HepG2 (cell line): Measurements from ENCODE around the gene PXT1. TPM values are rescaled to one million over a fixed set of nuclear protein-coding genes. Genes with fewer than 3 reads are reported as not detected.

Experiments used
- ARID2 ChIP-seq: sonication (generic); formaldehyde crosslinking; IDR thresholded peaks from 2 replicates; pipeline ENCODE4 v1.8.1; 2022; ENCODE audit warnings: mild to moderate bottlenecking, missing genetic modification reagents, borderline replicate concordance
- ATF1 ChIP-seq: IDR thresholded peaks from 2 replicates; pipeline ENCODE4 v1.6.1; 2016; ENCODE audit warnings: mild to moderate bottlenecking, control low read depth
- CEBPB ChIP-seq: IDR thresholded peaks from 2 replicates; pipeline ENCODE4 v1.6.1; 2011; ENCODE audit warnings: low read depth, low read length, improper control_type of control experiment, borderline replicate concordance
- CHD2 ChIP-seq: IDR thresholded peaks from 2 replicates; pipeline ENCODE4 v1.6.1; 2011; ENCODE audit warnings: low read depth, low read length, improper control_type of control experiment
- DPF2 ChIP-seq: sonication (generic); formaldehyde crosslinking; IDR thresholded peaks from 2 replicates; pipeline ENCODE4 v1.4.0; 2020; ENCODE audit warnings: mild to moderate bottlenecking, low read depth, missing genetic modification reagents, borderline replicate concordance
- FIP1L1 ChIP-seq: fragments of 200-400 bp; formaldehyde crosslinking; IDR thresholded peaks from 2 replicates; pipeline ENCODE4 v1.6.1; 2018; ENCODE audit warnings: low read depth, mild to moderate bottlenecking, low read length, moderate library complexity, borderline replicate concordance; ENCODE audit not compliant: insufficient read depth
- HNF4G ChIP-seq, 2 experiments: sonication (generic) in 1 of 2; formaldehyde crosslinking in 1 of 2; IDR thresholded peaks; 2 replicates each; pipeline versions ENCODE4 v1.4.0 to v1.6.1; 2011 to 2020; ENCODE audit warnings: borderline replicate concordance in 2 of 2, low read depth in 2 of 2, mild to moderate bottlenecking in 2 of 2, low read length in 1 of 2, missing genetic modification reagents in 1 of 2, moderate library complexity in 1 of 2
- JUN ChIP-seq: sonication (generic); formaldehyde crosslinking; IDR thresholded peaks from 2 replicates; pipeline ENCODE4 v1.4.0; 2020; ENCODE audit warnings: mild to moderate bottlenecking, missing genetic modification reagents
- NR2F1 ChIP-seq, 2 experiments: fragments of 450-650 bp in 1 of 2; formaldehyde crosslinking in 1 of 2; IDR thresholded peaks; 2 replicates each; pipeline versions ENCODE4 v1.5.0 to v1.6.1; 2016 to 2020; ENCODE audit warnings: mild to moderate bottlenecking in 1 of 2, missing compliant biosample characterization in 1 of 2, missing genetic modification reagents in 1 of 2, moderate library complexity in 1 of 2
- NRL ChIP-seq: sonication (generic); formaldehyde crosslinking; IDR thresholded peaks from 2 replicates; pipeline ENCODE4 v1.5.0; 2020; ENCODE audit warnings: missing genetic modification reagents, mild to moderate bottlenecking, moderate library complexity, borderline replicate concordance
- RFX1 ChIP-seq: fragments of 450-650 bp; IDR thresholded peaks from 2 replicates; pipeline ENCODE4 v1.6.1; 2017
- RXRA ChIP-seq: sonication (generic); formaldehyde crosslinking; IDR thresholded peaks from 2 replicates; pipeline ENCODE4 v1.5.1; 2020; ENCODE audit warnings: missing genetic modification reagents
- SMARCC2 ChIP-seq: fragments of 450-650 bp; IDR thresholded peaks from 2 replicates; pipeline ENCODE4 v1.6.1; 2017; ENCODE audit warnings: antibody characterized with exemption, mild to moderate bottlenecking
- SOX5 ChIP-seq: IDR thresholded peaks from 2 replicates; pipeline ENCODE4 v1.6.1; 2016; ENCODE audit warnings: borderline replicate concordance
- ZC3H13 ChIP-seq: sonication (generic); formaldehyde crosslinking; IDR thresholded peaks from 2 replicates; pipeline ENCODE4 v1.8.1; 2023; ENCODE audit warnings: mild to moderate bottlenecking, missing genetic modification reagents, moderate library complexity
- ZEB1 ChIP-seq: IDR thresholded peaks from 2 replicates; pipeline ENCODE4 v1.6.1; 2012; ENCODE audit warnings: mild to moderate bottlenecking, low read depth, inconsistent platforms; ENCODE audit not compliant: insufficient replicate concordance
- ZFP37 ChIP-seq: sonication (generic); formaldehyde crosslinking; IDR thresholded peaks from 2 replicates; pipeline ENCODE4 v1.4.0; 2020; ENCODE audit warnings: missing genetic modification reagents, borderline replicate concordance
- ZFYVE20 ChIP-seq: sonication (generic); formaldehyde crosslinking; IDR thresholded peaks from 2 replicates; pipeline ENCODE4 v1.8.0; 2023; ENCODE audit warnings: low read depth, mild to moderate bottlenecking, moderate library complexity, missing genetic modification reagents, borderline replicate concordance
- ZMYM4 ChIP-seq: sonication (generic); formaldehyde crosslinking; IDR thresholded peaks from 2 replicates; pipeline ENCODE4 v1.8.1; 2023; ENCODE audit warnings: mild to moderate bottlenecking, missing genetic modification reagents
- ZNF30 ChIP-seq: sonication (generic); formaldehyde crosslinking; IDR thresholded peaks from 2 replicates; pipeline ENCODE4 v1.5.0; 2020; ENCODE audit warnings: mild to moderate bottlenecking, missing genetic modification reagents
- ZNF562 ChIP-seq: sonication (generic); formaldehyde crosslinking; IDR thresholded peaks from 2 replicates; pipeline ENCODE4 v1.8.0; 2022; ENCODE audit warnings: missing genetic modification reagents, borderline replicate concordance
- ZNF674 ChIP-seq: sonication (generic); formaldehyde crosslinking; IDR thresholded peaks from 2 replicates; pipeline ENCODE4 v1.5.0; 2020; ENCODE audit warnings: low read depth, mild to moderate bottlenecking, missing genetic modification reagents
- ZNF766 ChIP-seq: sonication (generic); formaldehyde crosslinking; IDR thresholded peaks from 2 replicates; pipeline ENCODE4 v1.5.0; 2020; ENCODE audit warnings: missing genetic modification reagents, borderline replicate concordance
- ZNF792 ChIP-seq: IDR thresholded peaks from 2 replicates; pipeline ENCODE4 v1.6.1; 2016
- ZSCAN5A ChIP-seq: sonication (generic); formaldehyde crosslinking; IDR thresholded peaks from 2 replicates; pipeline ENCODE4 v1.8.0; 2022; ENCODE audit warnings: mild to moderate bottlenecking, missing genetic modification reagents, borderline replicate concordance
- polyA plus RNA-seq, 8 experiments: library from polyadenylated mRNA; depleted of rRNA in 3 of 8; stranded (reverse) in 7 of 8; unstranded in 1 of 8; fragments of >200 nt; fragmentation: Illumina TruSeq in 4 of 8; extraction: Trizol in 4 of 8; gene quantifications; 2 replicates each; pipeline versions ENCODE4 v1.2.1 to v1.2.3, GENCODE V29; 2011 to 2016; ENCODE audit warnings: low read depth in 4 of 8, missing spikeins in 1 of 8, mixed read lengths in 1 of 8; ENCODE audit not compliant: insufficient read depth in 1 of 8
- total RNA-seq, 5 experiments: library from RNA; depleted of rRNA; stranded (reverse); fragments of >200 nt; fragmentation: Illumina TruSeq; extraction: Trizol; gene quantifications; 2 replicates each; pipeline ENCODE4 v1.2.3, GENCODE V29; 2016; ENCODE audit warnings: low read depth in 1 of 5
- TF ChIP-seq, protein P1 (sequence below): IDR thresholded peaks from 2 replicates; pipeline ENCODE4 v1.4.0; 2020; ENCODE audit warnings: mild to moderate bottlenecking, missing genetic modification reagents

PXT1 gene
- total and polyA plus RNA-seq, 2 of the 13 experiments (the other 11 are each of a cell fraction or from before 2014, with no cell fraction given), result 0.04 TPM; not detected in 1

DNA sequence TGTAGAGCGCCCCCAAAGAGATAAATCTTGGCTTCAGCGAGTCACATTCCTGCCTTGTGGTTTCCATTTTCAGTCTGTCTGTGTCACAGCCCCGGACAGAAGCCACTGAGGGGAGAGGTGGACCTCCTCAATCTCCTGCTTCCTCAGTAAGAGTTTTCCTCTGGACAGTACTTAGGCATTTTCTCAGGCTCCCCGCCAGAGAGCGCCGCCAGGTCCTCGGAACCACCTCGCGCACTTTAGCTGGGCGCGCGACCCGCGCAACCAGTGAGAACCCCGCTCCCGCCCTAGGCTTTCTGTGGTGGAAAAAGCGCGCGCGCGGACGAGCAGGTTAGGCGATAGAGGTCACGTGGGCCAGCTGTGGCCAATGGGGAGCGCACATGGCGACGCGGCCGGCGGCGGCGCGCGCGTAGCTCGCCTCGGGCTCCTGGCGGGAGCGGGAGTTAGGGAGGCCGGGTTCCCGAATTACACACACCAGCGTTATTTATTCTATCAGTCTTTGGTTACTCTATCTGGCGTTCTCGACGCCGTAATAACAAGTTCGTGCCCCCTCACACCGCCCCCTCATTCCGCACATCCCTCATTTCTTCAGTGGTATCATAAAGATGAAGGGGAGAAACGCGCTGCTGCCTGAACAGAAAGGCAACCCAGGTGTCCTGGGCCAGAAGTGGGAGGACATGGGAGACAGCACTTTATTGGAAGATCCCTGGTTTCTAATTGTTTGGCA lies 19.4 kb downstream of the PXT1 start (continued):
- TF ChIP-seq ZC3H13 (CRISPR knock-in tag) (peak; percentile 73; the same call in 1 of the 2 replicates), ZNF562 (no peak), ZFP37 (CRISPR knock-in tag) (no peak), ZNF792 (CRISPR knock-in tag) (peak; percentile 82), ZSCAN5A (CRISPR knock-in tag) (peak; percentile 77), ARID2 (peak; percentile 59; the same call in 1 of the 2 replicates), FIP1L1 (no peak), ZNF766 (CRISPR knock-in tag) (no peak), NR2F1 (CRISPR knock-in tag; IDR thresholded peaks at IDR 0.05) (peak in 1 of 2 experiments; percentile 18; a peak in 1 of 4 replicates), ZFYVE20 (no peak), RFX1 (no peak), JUN (CRISPR knock-in tag) (no peak), ZNF30 (CRISPR knock-in tag) (peak; percentile 88; the same call in 1 of the 2 replicates), ZEB1 (no peak), ATF1 (CRISPR knock-in tag) (peak; percentile 53; the same call in 1 of the 2 replicates), SMARCC2 (no peak), RXRA (CRISPR knock-in tag) (peak; percentile 69; the same call in 1 of the 2 replicates), CEBPB (no peak), HNF4G (IDR thresholded peaks at IDR 0.05; ENCODE audit: borderline replicate concordance, low read depth, low read length) (no peak), HNF4G (CRISPR knock-in tag; IDR thresholded peaks at IDR 0.05; ENCODE audit: borderline replicate concordance, low read depth) (no peak), ZNF674 (CRISPR knock-in tag) (no peak), CHD2 (no peak), ZMYM4 (peak; percentile 94), SOX5 (CRISPR knock-in tag) (peak; percentile 71), DPF2 (no peak), NRL (CRISPR knock-in tag) (peak; percentile 97; the same call in 1 of the 2 replicates)
- TF ChIP-seq, protein P1, sequence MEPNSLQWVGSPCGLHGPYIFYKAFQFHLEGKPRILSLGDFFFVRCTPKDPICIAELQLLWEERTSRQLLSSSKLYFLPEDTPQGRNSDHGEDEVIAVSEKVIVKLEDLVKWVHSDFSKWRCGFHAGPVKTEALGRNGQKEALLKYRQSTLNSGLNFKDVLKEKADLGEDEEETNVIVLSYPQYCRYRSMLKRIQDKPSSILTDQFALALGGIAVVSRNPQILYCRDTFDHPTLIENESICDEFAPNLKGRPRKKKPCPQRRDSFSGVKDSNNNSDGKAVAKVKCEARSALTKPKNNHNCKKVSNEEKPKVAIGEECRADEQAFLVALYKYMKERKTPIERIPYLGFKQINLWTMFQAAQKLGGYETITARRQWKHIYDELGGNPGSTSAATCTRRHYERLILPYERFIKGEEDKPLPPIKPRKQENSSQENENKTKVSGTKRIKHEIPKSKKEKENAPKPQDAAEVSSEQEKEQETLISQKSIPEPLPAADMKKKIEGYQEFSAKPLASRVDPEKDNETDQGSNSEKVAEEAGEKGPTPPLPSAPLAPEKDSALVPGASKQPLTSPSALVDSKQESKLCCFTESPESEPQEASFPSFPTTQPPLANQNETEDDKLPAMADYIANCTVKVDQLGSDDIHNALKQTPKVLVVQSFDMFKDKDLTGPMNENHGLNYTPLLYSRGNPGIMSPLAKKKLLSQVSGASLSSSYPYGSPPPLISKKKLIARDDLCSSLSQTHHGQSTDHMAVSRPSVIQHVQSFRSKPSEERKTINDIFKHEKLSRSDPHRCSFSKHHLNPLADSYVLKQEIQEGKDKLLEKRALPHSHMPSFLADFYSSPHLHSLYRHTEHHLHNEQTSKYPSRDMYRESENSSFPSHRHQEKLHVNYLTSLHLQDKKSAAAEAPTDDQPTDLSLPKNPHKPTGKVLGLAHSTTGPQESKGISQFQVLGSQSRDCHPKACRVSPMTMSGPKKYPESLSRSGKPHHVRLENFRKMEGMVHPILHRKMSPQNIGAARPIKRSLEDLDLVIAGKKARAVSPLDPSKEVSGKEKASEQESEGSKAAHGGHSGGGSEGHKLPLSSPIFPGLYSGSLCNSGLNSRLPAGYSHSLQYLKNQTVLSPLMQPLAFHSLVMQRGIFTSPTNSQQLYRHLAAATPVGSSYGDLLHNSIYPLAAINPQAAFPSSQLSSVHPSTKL, result peak; percentile 80
